Cardiac muscle cell (in vitro differentiated cells and primary cell): ENCODE data around the gene JAKMIP1. TPM values are rescaled to one million over a fixed set of nuclear protein-coding genes. Genes with fewer than 3 reads are reported as not detected.
"Not testable (repeated sequence)": the region's sequence is repeated elsewhere in the genome, so short reads cannot be mapped to it uniquely, and the experiment has no call there.

ENCODE experiments used
- DNase-seq, 2 donors: peaks; one replicate each; pipeline versions ENCODE4 v3.0.0 to v3.0.0-alpha.2; 2010 to 2017; ENCODE audit warnings: low read depth in 1 of 2, low spot score in 1 of 2
- H3K27ac ChIP-seq: fragments of 200-600 bp; sonication (generic); 2 replicates; pipeline ENCODE4 v1.5.1; 2016
- H3K27me3 ChIP-seq: fragments of 200-600 bp; sonication (generic); 2 replicates; pipeline ENCODE4 v1.6.0; 2016; ENCODE audit warnings: control low read depth
- H3K36me3 ChIP-seq: fragments of 200-600 bp; sonication (generic); 2 replicates; pipeline ENCODE4 v1.5.1; 2016; ENCODE audit warnings: control low read depth
- H3K4me1 ChIP-seq: fragments of 200-600 bp; sonication (generic); 2 replicates; pipeline ENCODE4 v1.8.1; 2017; ENCODE audit warnings: low read depth, mild to moderate bottlenecking, mixed run types
- H3K4me3 ChIP-seq: fragments of 200-600 bp; sonication (generic); 2 replicates; pipeline ENCODE4 v1.5.1; 2016; ENCODE audit warnings: mild to moderate bottlenecking
- H3K9me3 ChIP-seq: fragments of 200-600 bp; sonication (generic); 2 replicates; pipeline ENCODE4 v1.5.1; 2017; ENCODE audit warnings: low read depth, mild to moderate bottlenecking, control low read depth
- polyA plus RNA-seq: library from polyadenylated mRNA; unstranded; fragments of >200 nt; fragmentation: Nextera tagmentation; extraction: Ambion mirVana; gene quantifications from 2 replicates; pipeline ENCODE4 v1.2.1, GENCODE V29; 2016
- total RNA-seq: library from RNA; depleted of rRNA; stranded (reverse); fragments of >200 nt; gene quantifications from 2 replicates; pipeline ENCODE4 v1.2.3, GENCODE V29; 2016
- TF ChIP-seq, protein P1 (sequence below): IDR thresholded peaks from 2 replicates; pipeline ENCODE4 v1.5.1; 2012; ENCODE audit warnings: low read depth, mild to moderate bottlenecking, low read length

JAKMIP1 gene
- total and polyA plus RNA-seq, 2 experiments from 2014 or later, result 0.68 to 1.2 TPM

- H3K4me3 ChIP-seq, result no peak overlapping the region
- no peak overlapping the region for H3K27ac ChIP-seq
- no peaks in the 10 kb centered on the region for H3K4me1 ChIP-seq
- no peaks in the 10 kb centered on the region for H3K27me3 ChIP-seq
- no peak for DNase-seq
- H3K9me3 ChIP-seq, result no peaks in the 10 kb centered on the region
- TF ChIP-seq, protein P1, sequence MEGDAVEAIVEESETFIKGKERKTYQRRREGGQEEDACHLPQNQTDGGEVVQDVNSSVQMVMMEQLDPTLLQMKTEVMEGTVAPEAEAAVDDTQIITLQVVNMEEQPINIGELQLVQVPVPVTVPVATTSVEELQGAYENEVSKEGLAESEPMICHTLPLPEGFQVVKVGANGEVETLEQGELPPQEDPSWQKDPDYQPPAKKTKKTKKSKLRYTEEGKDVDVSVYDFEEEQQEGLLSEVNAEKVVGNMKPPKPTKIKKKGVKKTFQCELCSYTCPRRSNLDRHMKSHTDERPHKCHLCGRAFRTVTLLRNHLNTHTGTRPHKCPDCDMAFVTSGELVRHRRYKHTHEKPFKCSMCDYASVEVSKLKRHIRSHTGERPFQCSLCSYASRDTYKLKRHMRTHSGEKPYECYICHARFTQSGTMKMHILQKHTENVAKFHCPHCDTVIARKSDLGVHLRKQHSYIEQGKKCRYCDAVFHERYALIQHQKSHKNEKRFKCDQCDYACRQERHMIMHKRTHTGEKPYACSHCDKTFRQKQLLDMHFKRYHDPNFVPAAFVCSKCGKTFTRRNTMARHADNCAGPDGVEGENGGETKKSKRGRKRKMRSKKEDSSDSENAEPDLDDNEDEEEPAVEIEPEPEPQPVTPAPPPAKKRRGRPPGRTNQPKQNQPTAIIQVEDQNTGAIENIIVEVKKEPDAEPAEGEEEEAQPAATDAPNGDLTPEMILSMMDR, result no peak
- H3K36me3 ChIP-seq, result no peaks in the 10 kb centered on the region
Measured at GRCh38 chr4:6143603-6144181, 56.7 kb downstream of the JAKMIP1 start.

- TF ChIP-seq, protein P1, result no peak
- no peak for DNase-seq
- no peaks in the 10 kb centered on the region for H3K36me3 ChIP-seq
- no peaks in the 10 kb centered on the region for H3K4me1 ChIP-seq
- no peak overlapping the region for H3K4me3 ChIP-seq
- no peaks in the 10 kb centered on the region for H3K9me3 ChIP-seq
- no peaks in the 10 kb centered on the region for H3K27me3 ChIP-seq
- H3K27ac ChIP-seq, result no peak overlapping the region
Measured at GRCh38 chr4:6142935-6143602, 57.3 kb downstream of the JAKMIP1 start.

DNA sequence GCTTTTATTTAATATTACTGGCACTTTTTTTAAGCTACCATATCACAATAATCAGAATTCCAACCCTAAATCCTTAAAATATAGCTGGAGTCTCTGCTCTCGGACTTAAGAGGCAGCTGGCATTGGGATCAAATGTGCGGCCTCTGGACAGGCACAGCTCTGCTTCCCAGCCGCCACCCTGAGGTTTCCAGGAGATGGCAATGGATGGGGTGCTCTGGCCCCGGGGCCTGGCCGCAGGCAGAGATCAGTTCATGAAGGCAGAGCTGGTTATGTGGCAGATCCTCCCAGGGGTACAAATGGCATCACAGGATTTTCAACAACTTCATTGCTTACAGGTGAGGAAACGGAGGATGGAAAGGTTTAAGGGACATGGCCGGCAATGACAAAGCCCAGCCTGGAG, 57.8 kb downstream of the JAKMIP1 start:
- Histone ChIP-seq H3K9me3 (no peaks in the 10 kb centered on the region), H3K36me3 (no peaks in the 10 kb centered on the region), H3K27ac (no peak overlapping the region), H3K27me3 (no peaks in the 10 kb centered on the region), H3K4me1 (no peaks in the 10 kb centered on the region), H3K4me3 (no peak overlapping the region)
- TF ChIP-seq, protein P1, result no peak
- DNase-seq, result no peak

- no peak overlapping the region for H3K4me3 ChIP-seq
- no peaks in the 10 kb centered on the region for H3K27me3 ChIP-seq
- H3K9me3 ChIP-seq, result no peaks in the 10 kb centered on the region
- H3K4me1 ChIP-seq, result no peaks in the 10 kb centered on the region
- TF ChIP-seq, protein P1, result no peak
- no peaks in the 10 kb centered on the region for H3K36me3 ChIP-seq
- DNase-seq, result no peak
- H3K27ac ChIP-seq, result no peak overlapping the region
Measured at GRCh38 chr4:6141554-6141953, 58.8 kb downstream of the JAKMIP1 start.

DNA sequence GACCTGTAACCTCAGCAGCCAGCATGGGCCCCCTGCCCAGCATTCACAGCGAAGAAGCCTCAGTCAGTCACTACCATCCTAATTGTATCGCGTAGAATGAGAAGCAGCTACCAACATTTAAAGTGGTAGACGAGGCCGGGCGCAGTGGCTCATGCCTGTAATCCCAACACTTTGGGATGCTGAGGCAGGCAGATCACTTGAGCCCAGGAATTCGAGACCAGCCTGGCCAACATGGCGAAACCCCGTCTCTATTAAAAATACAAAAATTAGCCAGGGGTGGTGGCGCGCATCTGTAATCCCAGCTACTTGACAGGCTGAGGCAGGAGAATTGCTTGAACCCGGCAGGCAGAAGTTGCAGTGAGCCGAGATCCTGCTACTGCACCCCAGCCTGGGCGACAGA, 59.3 kb downstream of the JAKMIP1 start:
- H3K9me3 ChIP-seq, DNase-seq, H3K4me1 ChIP-seq, H3K4me3 ChIP-seq, H3K36me3 ChIP-seq, H3K27ac ChIP-seq, H3K27me3 ChIP-seq: not testable (repeated sequence)

DNA sequence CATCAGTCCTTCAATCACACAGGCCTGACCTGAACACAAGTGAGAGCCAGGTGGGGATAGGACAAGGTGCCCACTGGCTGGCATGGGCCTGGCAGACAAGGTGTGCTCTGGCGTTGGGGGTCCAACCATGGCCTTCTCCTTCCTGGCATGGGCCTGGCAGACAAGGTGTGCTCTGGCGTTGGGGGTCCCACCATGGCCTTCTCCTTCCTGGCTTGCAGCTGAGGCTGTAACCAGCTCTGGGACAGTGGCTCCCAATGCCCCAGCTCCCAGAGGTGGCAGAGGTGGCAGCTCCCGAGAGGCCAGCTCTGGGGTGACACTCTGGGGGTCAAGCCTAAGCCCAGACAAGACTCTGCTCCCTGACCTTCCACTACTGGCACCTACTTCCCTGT, 62.6 kb downstream of the JAKMIP1 start:
- Histone ChIP-seq H3K4me3 (no peak overlapping the region), H3K27ac (no peak overlapping the region), H3K9me3 (no peaks in the 10 kb centered on the region), H3K27me3 (no peaks in the 10 kb centered on the region), H3K4me1 (no peaks in the 10 kb centered on the region), H3K36me3 (no peaks in the 10 kb centered on the region)
- TF ChIP-seq, protein P1, result no peak
- no peak for DNase-seq
